Testis (tissue), 2 donors: Measurements from ENCODE around the gene HDAC2.

Experiments used
- CTCF ChIP-seq, 3 experiments: fragments of 450-650 bp in 2 of 3; fragments of 200-600 bp in 1 of 3; sonication (generic) in 1 of 3; IDR thresholded peaks; one replicate each; pipeline ENCODE4 v1.5.1; 2016 to 2019; ENCODE audit warnings: antibody characterized with exemption in 3 of 3, mild to moderate bottlenecking in 2 of 3, moderate library complexity in 1 of 3
- POLR2A ChIP-seq: fragments of 450-650 bp; IDR thresholded peaks from one replicate; pipeline ENCODE4 v1.6.1; 2017; ENCODE audit warnings: antibody characterized with exemption, mild to moderate bottlenecking, moderate library complexity

GRCh38 chr6:113949499-113949898, 21.4 kb downstream of the HDAC2 start:
- TF ChIP-seq CTCF (IDR thresholded peaks at IDR 0.05) (no peak), POLR2A (no peak)
